ENCODE measurements around the gene LPCAT1. TPM values are rescaled to one million over a fixed set of nuclear protein-coding genes. Genes with fewer than 3 reads are reported as not detected.

LPCAT1 gene
- total RNA-seq, 1 donor from 2014 or later: 41.9 TPM

DNA sequence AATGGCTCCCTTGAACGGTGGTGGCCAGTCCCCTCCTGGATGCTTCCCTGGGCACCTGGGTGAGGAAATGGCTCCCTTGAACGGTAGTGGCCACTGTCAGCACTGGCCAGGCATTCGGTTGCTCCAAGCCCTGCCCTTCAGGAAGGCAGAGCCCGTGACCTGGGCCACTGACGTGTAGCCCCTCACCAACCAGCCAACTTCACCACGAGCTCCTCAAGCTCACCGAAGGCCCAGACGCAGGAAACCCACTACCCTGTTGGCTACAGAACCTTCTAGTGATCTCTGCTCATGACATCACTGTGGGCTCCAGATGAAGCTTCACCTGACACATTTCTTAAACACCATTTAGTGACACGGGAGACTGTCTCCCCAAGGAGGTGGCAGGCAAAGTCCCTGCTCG, 87.7 kb downstream of the LPCAT1 start:
- Histone ChIP-seq H3K27me3 (ENCODE audit: insufficient read depth, low read length) (peaks cover 3% of the 10 kb centered on the region), H3K79me2 (ENCODE audit: insufficient read depth, low read length) (no peaks in the 10 kb centered on the region), H3K27ac (ENCODE audit: low read depth, low read length) (no peak overlapping the region), H2AFZ (ENCODE audit: low read depth, low read length) (no peak overlapping the region), H3K9me3 (ENCODE audit: insufficient read depth, low read depth, low read length) (peaks cover 7% of the 10 kb centered on the region), H3K9ac (ENCODE audit: low read length) (no peak overlapping the region), H3K4me1 (ENCODE audit: insufficient read depth, low read length) (no peaks in the 10 kb centered on the region), H3K4me2 (ENCODE audit: low read length) (no peak overlapping the region), H4K20me1 (ENCODE audit: insufficient read depth, low read length) (no peaks in the 10 kb centered on the region), H3K4me3 (ENCODE audit: insufficient read depth, low read depth, low read length) (no peak overlapping the region), H3K36me3 (ENCODE audit: insufficient read depth, low read length) (no peaks in the 10 kb centered on the region)
- DNase-seq (ENCODE audit: low read depth) (no peak), FAIRE-seq (no peak)
- no peak overlapping the region for H3K4me3 Mint-ChIP-seq (ENCODE audit: unreplicated experiment)
- H3K27ac Mint-ChIP-seq (ENCODE audit: unreplicated experiment): no peak overlapping the region
- TF ChIP-seq CTCF (IDR thresholded peaks at IDR 0.05; ENCODE audit: insufficient read depth, low read depth, low read length) (no peak), EZH2 (IDR thresholded peaks at IDR 0.05; ENCODE audit: insufficient read depth, low read length) (no peak)
- H3K27me3 Mint-ChIP-seq (ENCODE audit: low read depth, unreplicated experiment): peaks cover 42% of the 10 kb centered on the region
- peaks cover 7% of the 10 kb centered on the region for H3K4me1 Mint-ChIP-seq (ENCODE audit: low read depth, unreplicated experiment)
- peaks cover 5% of the 10 kb centered on the region for H3K36me3 Mint-ChIP-seq (ENCODE audit: low read depth, unreplicated experiment)
- H3K9me3 Mint-ChIP-seq (ENCODE audit: unreplicated experiment): peaks cover 22% of the 10 kb centered on the region

GRCh38 chr5:1435369-1435768, 88.4 kb downstream of the LPCAT1 start:
- no peak overlapping the region for H3K4me2 ChIP-seq (ENCODE audit: low read length)
- peaks cover under 1% of the 10 kb centered on the region for H3K27me3 ChIP-seq (ENCODE audit: insufficient read depth, low read length)
- Mint-ChIP-seq H3K36me3 (ENCODE audit: low read depth, unreplicated experiment) (peaks cover 5% of the 10 kb centered on the region), H3K4me1 (ENCODE audit: low read depth, unreplicated experiment) (peaks cover 7% of the 10 kb centered on the region), H3K4me3 (ENCODE audit: unreplicated experiment) (no peak overlapping the region), H3K27ac (ENCODE audit: unreplicated experiment) (no peak overlapping the region), H3K9me3 (ENCODE audit: unreplicated experiment) (peaks cover 23% of the 10 kb centered on the region), H3K27me3 (ENCODE audit: low read depth, unreplicated experiment) (peaks cover 41% of the 10 kb centered on the region)
- H4K20me1 ChIP-seq (ENCODE audit: insufficient read depth, low read length): no peaks in the 10 kb centered on the region
- peaks cover 7% of the 10 kb centered on the region for H3K9me3 ChIP-seq (ENCODE audit: insufficient read depth, low read depth, low read length)
- H3K79me2 ChIP-seq (ENCODE audit: insufficient read depth, low read length): no peaks in the 10 kb centered on the region
- no peak overlapping the region for H2AFZ ChIP-seq (ENCODE audit: low read depth, low read length)
- no peaks in the 10 kb centered on the region for H3K4me1 ChIP-seq (ENCODE audit: insufficient read depth, low read length)
- DNase-seq (ENCODE audit: low read depth) (no peak), FAIRE-seq (no peak)
- no peak overlapping the region for H3K9ac ChIP-seq (ENCODE audit: low read length)
- H3K36me3 ChIP-seq (ENCODE audit: insufficient read depth, low read length): no peaks in the 10 kb centered on the region
- no peak overlapping the region for H3K27ac ChIP-seq (ENCODE audit: low read depth, low read length)
- TF ChIP-seq EZH2 (IDR thresholded peaks at IDR 0.05; ENCODE audit: insufficient read depth, low read length) (no peak), CTCF (IDR thresholded peaks at IDR 0.05; ENCODE audit: insufficient read depth, low read depth, low read length) (no peak)
- no peak overlapping the region for H3K4me3 ChIP-seq (ENCODE audit: insufficient read depth, low read depth, low read length)

DNA sequence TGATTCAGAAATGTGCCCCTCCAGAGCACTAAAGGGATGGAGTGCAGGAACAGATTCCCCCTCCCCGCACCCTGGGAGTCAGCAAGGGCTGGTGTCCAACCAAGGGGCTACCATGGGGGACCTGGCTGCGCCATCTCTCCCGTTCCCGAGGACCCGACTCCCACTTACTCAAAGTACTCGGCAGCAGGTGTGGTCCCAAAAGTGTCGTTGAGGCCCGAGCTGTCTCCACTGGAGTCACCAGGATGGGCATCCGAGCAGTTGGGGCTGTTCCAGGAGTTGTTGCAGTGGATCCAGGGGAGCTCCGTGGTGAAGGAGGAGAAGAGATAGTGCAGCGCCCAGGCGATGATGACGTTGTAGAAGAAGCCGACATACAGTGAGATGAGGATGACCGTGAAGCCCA, 91.5 kb downstream of the LPCAT1 start:
- H3K27me3 Mint-ChIP-seq (ENCODE audit: low read depth, unreplicated experiment): peaks cover 26% of the 10 kb centered on the region
- DNase-seq (ENCODE audit: low read depth): no peak
- TF ChIP-seq CTCF (IDR thresholded peaks at IDR 0.05; ENCODE audit: insufficient read depth, low read depth, low read length) (no peak), EZH2 (IDR thresholded peaks at IDR 0.05; ENCODE audit: insufficient read depth, low read length) (no peak)
- H3K4me3 Mint-ChIP-seq (ENCODE audit: unreplicated experiment): no peak overlapping the region
- Histone ChIP-seq H3K4me3 (ENCODE audit: insufficient read depth, low read depth, low read length) (no peak overlapping the region), H3K9ac (ENCODE audit: low read length) (no peak overlapping the region), H2AFZ (ENCODE audit: low read depth, low read length) (no peak overlapping the region), H3K9me3 (ENCODE audit: insufficient read depth, low read depth, low read length) (peaks cover 19% of the 10 kb centered on the region), H3K27me3 (ENCODE audit: insufficient read depth, low read length) (no peaks in the 10 kb centered on the region), H3K36me3 (ENCODE audit: insufficient read depth, low read length) (no peaks in the 10 kb centered on the region), H3K4me1 (ENCODE audit: insufficient read depth, low read length) (no peaks in the 10 kb centered on the region), H3K4me2 (ENCODE audit: low read length) (no peak overlapping the region), H3K27ac (ENCODE audit: low read depth, low read length) (no peak overlapping the region), H4K20me1 (ENCODE audit: insufficient read depth, low read length) (no peaks in the 10 kb centered on the region), H3K79me2 (ENCODE audit: insufficient read depth, low read length) (no peaks in the 10 kb centered on the region)
- peaks cover 2% of the 10 kb centered on the region for H3K4me1 Mint-ChIP-seq (ENCODE audit: low read depth, unreplicated experiment)
- FAIRE-seq: no peak
- H3K36me3 Mint-ChIP-seq (ENCODE audit: low read depth, unreplicated experiment): peaks cover 9% of the 10 kb centered on the region
- peaks cover 37% of the 10 kb centered on the region for H3K9me3 Mint-ChIP-seq (ENCODE audit: unreplicated experiment)
- H3K27ac Mint-ChIP-seq (ENCODE audit: unreplicated experiment): no peak overlapping the region
